ENCODE measurements around the gene GPR35.
A peak's percentile ranks its signal among the peaks of the same experiment; 100 is the strongest.

The GPR35 gene

GRCh38 chr2:240623531-240624010, 1.7 kb upstream of the GPR35 start:
- no peak for TF ChIP-seq CTCF (IDR thresholded peaks at IDR 0.05; ENCODE audit: low read depth, low read length)
- DNase-seq (ENCODE audit: low read depth in 2 of 2): no peak
- H3K4me3 ChIP-seq (replicated peaks in 1 of 2; ENCODE audit: low read depth in 2 of 2, low read length in 2 of 2): no peak overlapping the region

GRCh38 chr2:240624011-240624949, 1.0 kb upstream of the GPR35 start:
- no peak for DNase-seq (ENCODE audit: low read depth in 2 of 2)
- H3K4me3 ChIP-seq (replicated peaks in 1 of 2; ENCODE audit: low read depth in 2 of 2, low read length in 2 of 2): no peak overlapping the region
- no peak for TF ChIP-seq CTCF (IDR thresholded peaks at IDR 0.05; ENCODE audit: low read depth, low read length)

GRCh38 chr2:240626531-240627300, 1.4 kb downstream of the GPR35 start:
- DNase-seq (ENCODE audit: low read depth in 2 of 2): peak in 1 of 2 donors; percentile 19
- no peak overlapping the region for H3K4me3 ChIP-seq (replicated peaks in 1 of 2; ENCODE audit: low read depth in 2 of 2, low read length in 2 of 2)

GRCh38 chr2:240627736-240628506, 2.6 kb downstream of the GPR35 start:
- TF ChIP-seq CTCF (IDR thresholded peaks at IDR 0.05; ENCODE audit: low read depth, low read length): no peak
- no peak for DNase-seq (ENCODE audit: low read depth in 2 of 2)

More at GRCh38 chr2:240626531-240627300, 1.4 kb downstream of the GPR35 start:
- TF ChIP-seq CTCF (IDR thresholded peaks at IDR 0.05; ENCODE audit: low read depth, low read length): no peak

GRCh38 chr2:240628507-240628807, 3.2 kb downstream of the GPR35 start:
- TF ChIP-seq CTCF (IDR thresholded peaks at IDR 0.05; ENCODE audit: low read depth, low read length): no peak
- DNase-seq (ENCODE audit: low read depth in 2 of 2): no peak
- H3K4me3 ChIP-seq (replicated peaks in 1 of 2; ENCODE audit: low read depth in 2 of 2, low read length in 2 of 2): no peak overlapping the region

More at GRCh38 chr2:240627736-240628506, 2.6 kb downstream of the GPR35 start:
- no peak overlapping the region for H3K4me3 ChIP-seq (replicated peaks in 1 of 2; ENCODE audit: low read depth in 2 of 2, low read length in 2 of 2)
